IMR-90 (cell line): ENCODE results near the gene NHLRC1. TPM values are rescaled to one million over a fixed set of nuclear protein-coding genes. Genes with fewer than 3 reads are reported as not detected.

ENCODE experiments used
- CHD1 ChIP-seq: IDR thresholded peaks from 2 replicates; pipeline ENCODE4 v1.6.1; 2012; ENCODE audit warnings: low read depth, low read length, improper control_type of control experiment
- ELK1 ChIP-seq: fragments of 150-350 bp; IDR thresholded peaks from 2 replicates; pipeline ENCODE4 v1.6.1; 2016; ENCODE audit warnings: low read depth, mild to moderate bottlenecking, low read length, moderate library complexity, borderline replicate concordance
- MAZ ChIP-seq: IDR thresholded peaks from 2 replicates; pipeline ENCODE4 v1.6.1; 2012; ENCODE audit warnings: low read depth, mild to moderate bottlenecking, low read length, improper control_type of control experiment, moderate library complexity, borderline replicate concordance
- MXI1 ChIP-seq: IDR thresholded peaks from 2 replicates; pipeline ENCODE4 v1.6.1; 2012; ENCODE audit warnings: low read depth, mild to moderate bottlenecking, low read length, moderate library complexity, borderline replicate concordance
- NFE2L2 ChIP-seq: fragments of 150-350 bp; IDR thresholded peaks from 2 replicates; pipeline ENCODE4 v1.6.1; 2016; ENCODE audit warnings: low read depth, mild to moderate bottlenecking, low read length
- SMC3 ChIP-seq: fragments of 150-350 bp; IDR thresholded peaks from 2 replicates; pipeline ENCODE4 v1.6.1; 2016; ENCODE audit warnings: low read depth, mild to moderate bottlenecking, antibody characterized with exemption, low read length, moderate library complexity
- polyA plus RNA-seq, 3 experiments: library from polyadenylated mRNA; depleted of rRNA; stranded (reverse); fragments of >200 nt; gene quantifications; 2 replicates each; pipeline ENCODE4 v1.2.3, GENCODE V29; 2012; ENCODE audit warnings: low replicate concordance in 1 of 3
- total RNA-seq: library from RNA; depleted of rRNA; stranded (reverse); fragments of >200 nt; gene quantifications from 2 replicates; pipeline ENCODE4 v1.2.3, GENCODE V29; 2012

The NHLRC1 gene
- total and polyA plus RNA-seq, 2 of the 4 experiments (the other 2 are of a cell fraction) = 1.1 TPM

DNA sequence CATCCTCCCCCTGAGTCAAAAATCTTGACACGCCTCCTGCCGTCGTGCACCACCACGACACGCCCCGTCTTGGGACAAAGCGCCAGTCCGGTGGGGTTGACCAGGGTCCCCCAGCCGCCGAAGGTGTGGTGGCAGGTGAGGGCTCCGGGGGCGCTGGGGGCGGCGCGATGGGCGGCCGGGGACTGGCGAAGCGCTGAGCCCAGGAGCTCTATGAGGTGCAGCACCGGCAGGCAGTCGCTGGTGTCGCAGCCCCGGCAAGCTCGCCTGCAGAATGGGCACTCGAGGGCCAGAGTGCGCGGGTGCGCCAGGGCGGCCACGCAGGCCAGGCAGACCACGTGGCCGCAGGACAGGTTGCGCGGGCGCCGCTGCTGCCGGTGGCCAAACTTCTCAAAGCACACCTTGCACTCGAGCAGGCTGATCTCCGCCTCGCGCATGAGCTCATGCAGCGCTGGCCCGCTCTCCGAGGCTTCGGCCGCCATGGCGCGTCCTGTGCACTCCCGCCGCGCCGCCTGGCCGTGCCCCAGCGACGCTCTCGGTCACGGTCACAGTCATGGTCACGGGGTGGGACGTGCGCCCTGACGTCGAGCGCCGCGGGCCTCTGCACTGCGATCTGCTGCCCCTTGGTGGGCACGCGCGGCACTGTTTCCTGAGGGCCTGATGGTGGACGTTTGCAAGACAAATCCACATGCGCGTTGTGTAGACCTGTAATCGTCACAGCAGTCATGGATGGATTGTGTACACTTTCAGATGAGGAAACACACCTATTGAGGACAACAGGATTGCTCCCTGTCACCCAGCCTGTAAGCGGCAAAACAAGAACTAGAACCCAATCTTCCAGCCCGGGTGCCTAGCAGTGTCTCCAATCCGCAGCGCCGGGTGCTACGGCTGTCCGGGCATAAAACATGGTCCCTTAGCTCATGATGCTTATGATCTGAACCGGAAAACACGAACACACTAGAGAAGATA is at the start of gene NHLRC1 (continued):
- TF ChIP-seq ELK1 (no peak), NFE2L2 (peak; percentile 16; the same call in 1 of the 2 replicates), CHD1 (no peak), MAZ (0 out of 2 replicates have a peak, but pooled peaks have one; percentile 11), MXI1 (peak; percentile 72; the same call in 1 of the 2 replicates), SMC3 (peak; percentile 94)
